Hepatocyte (in vitro differentiated cells): ENCODE measurements around the gene QRICH1. TPM values are rescaled to one million over a fixed set of nuclear protein-coding genes. Genes with fewer than 3 reads are reported as not detected.

ENCODE experiments used
- DNase-seq: peaks from one replicate; pipeline ENCODE4 v3.0.0-alpha.2; 2016; ENCODE audit warnings: low spot score
- H2AFZ ChIP-seq: fragments of 200-600 bp; sonication (generic); 2 replicates; pipeline ENCODE4 v1.6.0; 2016; ENCODE audit warnings: antibody characterized with exemption, mild to moderate bottlenecking
- H3K27ac ChIP-seq: fragments of 200-600 bp; sonication (generic); 2 replicates; pipeline ENCODE4 v1.5.1; 2016; ENCODE audit warnings: mild to moderate bottlenecking
- H3K27me3 ChIP-seq: fragments of 200-600 bp; sonication (generic); 2 replicates; pipeline ENCODE4 v1.6.1; 2016
- H3K36me3 ChIP-seq: fragments of 200-600 bp; sonication (generic); replicated peaks from 2 replicates; pipeline ENCODE4 v1.5.1; 2016; ENCODE audit warnings: low read depth; ENCODE audit not compliant: insufficient read depth
- H3K4me1 ChIP-seq: fragments of 200-600 bp; sonication (generic); 2 replicates; pipeline ENCODE4 v1.5.1; 2016; ENCODE audit warnings: mild to moderate bottlenecking, moderate library complexity; ENCODE audit not compliant: insufficient read depth
- H3K4me2 ChIP-seq: fragments of 200-600 bp; sonication (generic); 2 replicates; pipeline ENCODE4 v1.6.0; 2016
- H3K4me3 ChIP-seq: fragments of 200-600 bp; sonication (generic); 2 replicates; pipeline ENCODE4 v1.5.1; 2016; ENCODE audit warnings: mild to moderate bottlenecking
- H3K79me2 ChIP-seq: fragments of 200-600 bp; sonication (generic); 2 replicates; pipeline ENCODE4 v1.6.0; 2017; ENCODE audit warnings: mild to moderate bottlenecking
- H3K9me2 ChIP-seq: fragments of 200-600 bp; sonication (generic); replicated peaks from 2 replicates; pipeline ENCODE4 v1.6.0; 2017; ENCODE audit warnings: mild to moderate bottlenecking; ENCODE audit not compliant: insufficient read depth
- H3K9me3 ChIP-seq: fragments of 200-600 bp; sonication (generic); 2 replicates; pipeline ENCODE4 v1.5.1; 2016; ENCODE audit warnings: low read depth, mild to moderate bottlenecking
- H4K20me1 ChIP-seq: fragments of 200-600 bp; sonication (generic); 2 replicates; pipeline ENCODE4 v1.6.0; 2016; ENCODE audit warnings: mild to moderate bottlenecking; ENCODE audit not compliant: insufficient read depth, poor library complexity, severe bottlenecking
- CTCF ChIP-seq: fragments of 200-600 bp; sonication (generic); IDR thresholded peaks from 2 replicates; pipeline ENCODE4 v1.5.1; 2016; ENCODE audit warnings: antibody characterized with exemption, mild to moderate bottlenecking; ENCODE audit not compliant: poor library complexity
- EZH2 ChIP-seq: fragments of 200-600 bp; sonication (generic); IDR thresholded peaks from 2 replicates; pipeline ENCODE4 v1.6.1; 2016; ENCODE audit warnings: antibody characterized with exemption, mild to moderate bottlenecking, borderline replicate concordance
- EZH2phosphoT487 ChIP-seq: fragments of 200-600 bp; sonication (generic); IDR thresholded peaks from one replicate; pipeline ENCODE4 v1.6.1; 2018; ENCODE audit warnings: antibody characterized with exemption, mild to moderate bottlenecking, low read depth, moderate library complexity; ENCODE audit not compliant: unreplicated experiment, severe bottlenecking
- WGBS: methylation state at CpG from one replicate; pipeline ENCODE4 v1.1.6; 2016; ENCODE audit warnings: low lambda C conversion rate; ENCODE audit errors: missing lambda C conversion rate; 5-methylcytosine and 5-hydroxymethylcytosine counted together
- polyA plus RNA-seq: library from polyadenylated mRNA; unstranded; fragments of >200 nt; fragmentation: Nextera tagmentation; extraction: Ambion mirVana; gene quantifications from 2 replicates; pipeline ENCODE4 v1.2.1, GENCODE V29; 2016
- total RNA-seq: library from RNA; depleted of rRNA; stranded (reverse); fragments of >200 nt; gene quantifications from 2 replicates; pipeline ENCODE4 v1.2.3, GENCODE V29; 2014

QRICH1 gene
- total and polyA plus RNA-seq, 2 experiments from 2014 or later: 42.6 to 79.9 TPM

- WGBS: 86% methylated on average over 19 of the region's 20 CpGs
- Histone ChIP-seq H3K27me3 (no peaks in the 10 kb centered on the region), H3K9me3 (no peaks in the 10 kb centered on the region), H3K9me2 (no peaks in the 10 kb centered on the region), H3K79me2 (peaks cover 11% of the 10 kb centered on the region), H3K27ac (no peak overlapping the region), H3K4me2 (no peak overlapping the region), H2AFZ (no peak overlapping the region), H3K36me3 (no peaks in the 10 kb centered on the region), H3K4me3 (no peak overlapping the region), H3K4me1 (peaks cover 23% of the 10 kb centered on the region), H4K20me1 (no peaks in the 10 kb centered on the region)
- no peak for DNase-seq
- no peak for TF ChIP-seq EZH2phosphoT487
These were observed 95.9 kb downstream of the QRICH1 start for GRCh38 chr3:48997714-48998637.

GRCh38 chr3:48997102-48997635 is 96.7 kb downstream of the QRICH1 start:
- H3K79me2 ChIP-seq: peaks cover 19% of the 10 kb centered on the region
- no peaks in the 10 kb centered on the region for H3K9me3 ChIP-seq
- DNase-seq: no peak
- no peak for TF ChIP-seq EZH2phosphoT487
- H3K36me3 ChIP-seq: no peaks in the 10 kb centered on the region
- no peaks in the 10 kb centered on the region for H3K9me2 ChIP-seq
- H2AFZ ChIP-seq: no peak overlapping the region
- no peaks in the 10 kb centered on the region for H4K20me1 ChIP-seq
- WGBS: 92% methylated on average over 8 of the region's 8 CpGs
- no peak overlapping the region for H3K4me3 ChIP-seq
- no peak overlapping the region for H3K27ac ChIP-seq
- no peak overlapping the region for H3K4me2 ChIP-seq
- H3K27me3 ChIP-seq: no peaks in the 10 kb centered on the region
- H3K4me1 ChIP-seq: peaks cover 24% of the 10 kb centered on the region

GRCh38 chr3:48996640-48997039 is 97.2 kb downstream of the QRICH1 start:
- TF ChIP-seq EZH2 (no peak), EZH2phosphoT487 (no peak), CTCF (no peak)
- Histone ChIP-seq H3K4me1 (peaks cover 29% of the 10 kb centered on the region), H4K20me1 (no peaks in the 10 kb centered on the region), H3K9me2 (no peaks in the 10 kb centered on the region), H3K79me2 (peaks cover 24% of the 10 kb centered on the region), H3K36me3 (no peaks in the 10 kb centered on the region), H3K27ac (no peak overlapping the region), H2AFZ (no peak overlapping the region), H3K4me2 (no peak overlapping the region), H3K4me3 (no peak overlapping the region), H3K27me3 (no peaks in the 10 kb centered on the region), H3K9me3 (no peaks in the 10 kb centered on the region)
- DNase-seq: no peak
- WGBS: 94% methylated on average over 8 of the region's 8 CpGs

- Histone ChIP-seq H4K20me1 (no peaks in the 10 kb centered on the region), H3K27ac (no peak overlapping the region), H2AFZ (no peak overlapping the region), H3K9me2 (no peaks in the 10 kb centered on the region), H3K9me3 (no peaks in the 10 kb centered on the region), H3K4me1 (peaks cover 18% of the 10 kb centered on the region), H3K79me2 (peaks cover 42% of the 10 kb centered on the region), H3K4me2 (no peak overlapping the region), H3K4me3 (no peak overlapping the region), H3K36me3 (no peaks in the 10 kb centered on the region), H3K27me3 (no peaks in the 10 kb centered on the region)
- no peak for DNase-seq
- TF ChIP-seq CTCF (no peak), EZH2 (no peak), EZH2phosphoT487 (no peak)
These were observed 100.0 kb downstream of the QRICH1 start for GRCh38 chr3:48993834-48994233.
